Thyroid gland (tissue), 4 donors: ENCODE data around the gene OBSCN.

Experiments
- CTCF ChIP-seq, 6 experiments: fragments of 200-600 bp in 3 of 6; fragments of 450-650 bp in 3 of 6; sonication (generic) in 3 of 6; IDR thresholded peaks; one replicate each; pipeline ENCODE4 v1.5.1; 2016 to 2019; ENCODE audit warnings: antibody characterized with exemption in 6 of 6, mild to moderate bottlenecking in 2 of 6, inconsistent platforms in 1 of 6, moderate library complexity in 1 of 6
- POLR2A ChIP-seq, 2 donors: fragments of 450-650 bp; IDR thresholded peaks; one replicate each; pipeline ENCODE4 v1.6.1; 2017; ENCODE audit warnings: antibody characterized with exemption in 2 of 2, mild to moderate bottlenecking in 2 of 2, moderate library complexity in 1 of 2

- no peak for TF ChIP-seq CTCF (IDR thresholded peaks at IDR 0.05)
- TF ChIP-seq POLR2A (IDR thresholded peaks at IDR 0.05) = no peak
These were observed 194.2 kb downstream of the OBSCN start for GRCh38 chr1:228401782-228402640.
